H1 (cell line): ENCODE data around the gene ANXA2. TPM values are rescaled to one million over a fixed set of nuclear protein-coding genes. Genes with fewer than 3 reads are reported as not detected.

Source experiments
- CTCF ChIA-PET: fragments of 300-600 bp; sonication (Branson Sonifier 250); formaldehyde crosslinking; loops from one replicate; lab custom pipeline; 2021; ENCODE audit not compliant: partially characterized antibody; lab: Charles Lee
- POLR2A ChIA-PET: fragments of 300-600 bp; sonication (Branson Sonifier 250); formaldehyde crosslinking; loops from one replicate; lab custom pipeline; 2021; ENCODE audit warnings: inconsistent platforms; ENCODE audit not compliant: partially characterized antibody; lab: Charles Lee
- DNase-seq, 2 experiments: peaks; one replicate each; pipeline versions ENCODE4 v3.0.0 to v3.0.0-alpha.2; 2010 to 2022; ENCODE audit warnings: low spot score in 2 of 2, low read depth in 1 of 2, mixed read lengths in 1 of 2
- FAIRE-seq: peaks from 2 replicates; lab custom pipeline; 2011; peaks lifted over from hg19 to GRCh38; lab: Jason Lieb, UNC
- H2AFZ ChIP-seq: 2 replicates; pipeline ENCODE4 v1.8.1; 2012; ENCODE audit warnings: low read length, inconsistent platforms
- H2AK5ac ChIP-seq: 2 replicates; pipeline ENCODE4 v1.6.1; 2013; ENCODE audit warnings: low read depth, low read length
- H2BK120ac ChIP-seq: replicated peaks from 2 replicates; pipeline ENCODE3; 2013; ENCODE audit warnings: low read depth, low read length, inconsistent platforms
- H2BK12ac ChIP-seq: 2 replicates; pipeline ENCODE4 v1.6.1; 2013; ENCODE audit warnings: low read depth, low read length
- H2BK15ac ChIP-seq: 2 replicates; pipeline ENCODE4 v1.6.1; 2013; ENCODE audit warnings: low read length
- H2BK20ac ChIP-seq: 2 replicates; pipeline ENCODE4 v1.6.1; 2013; ENCODE audit warnings: low read length
- H2BK5ac ChIP-seq: 2 replicates; pipeline ENCODE4 v1.6.1; 2013; ENCODE audit warnings: low read depth, low read length
- H3K14ac ChIP-seq: 2 replicates; pipeline ENCODE4 v1.6.1; 2013; ENCODE audit warnings: inconsistent platforms; ENCODE audit not compliant: insufficient read length
- H3K18ac ChIP-seq: 2 replicates; pipeline ENCODE4 v1.6.1; 2013; ENCODE audit warnings: low read length; ENCODE audit errors: extremely low read depth
- H3K23ac ChIP-seq: 2 replicates; pipeline ENCODE4 v1.6.1; 2013; ENCODE audit warnings: inconsistent platforms; ENCODE audit not compliant: insufficient read length
- H3K23me2 ChIP-seq: 2 replicates; pipeline ENCODE4 v1.6.1; 2013; ENCODE audit warnings: low read depth, low read length
- H3K27ac ChIP-seq: 2 replicates; pipeline ENCODE4 v1.6.1; 2011; ENCODE audit warnings: low read depth, low read length, inconsistent platforms
- H3K27me3 ChIP-seq, 4 experiments: replicated peaks in 1 of 4; 1 replicate in 1 of 4; 2 replicates in 3 of 4; pipeline versions ENCODE4 v1.6.1 to v1.8.1; 2011 to 2013; ENCODE audit warnings: low read length in 3 of 4, mild to moderate bottlenecking in 3 of 4, inconsistent platforms in 2 of 4, mixed read lengths in 2 of 4, moderate library complexity in 1 of 4; ENCODE audit not compliant: control insufficient read depth in 3 of 4, insufficient read depth in 3 of 4; ENCODE audit errors: extremely low read depth in 1 of 4
- H3K36me3 ChIP-seq, 4 experiments: 2 replicates each; pipeline versions ENCODE4 v1.6.1 to v1.8.1; 2011 to 2013; ENCODE audit warnings: mild to moderate bottlenecking in 4 of 4, low read length in 3 of 4, moderate library complexity in 2 of 4, control low read depth in 1 of 4, inconsistent platforms in 1 of 4; ENCODE audit not compliant: insufficient read depth in 4 of 4, control insufficient read depth in 2 of 4
- H3K4ac ChIP-seq: replicated peaks from 2 replicates; pipeline ENCODE3; 2013; ENCODE audit warnings: low read length, low read depth, mixed read lengths, inconsistent platforms; ENCODE audit not compliant: insufficient read length
- H3K4me1 ChIP-seq, 4 experiments: replicated peaks in 1 of 4; 1 replicate in 1 of 4; 2 replicates in 3 of 4; pipeline versions ENCODE4 v1.6.1 to v1.8.1; 2011 to 2013; ENCODE audit warnings: low read length in 3 of 4, inconsistent platforms in 2 of 4, mixed read lengths in 1 of 4; ENCODE audit not compliant: insufficient read depth in 4 of 4, control insufficient read depth in 3 of 4
- H3K4me2 ChIP-seq, 2 experiments: 2 replicates each; pipeline versions ENCODE4 v1.6.1 to v1.8.1; 2011 to 2013; ENCODE audit warnings: low read depth in 2 of 2, low read length in 2 of 2, control low read depth in 1 of 2, inconsistent platforms in 1 of 2, mild to moderate bottlenecking in 1 of 2; ENCODE audit not compliant: insufficient read depth in 1 of 2
- H3K4me3 ChIP-seq, 4 experiments: fragments of 200-600, 300-600 bp in 1 of 4; sonication (generic), shearing (Covaris generic), sonication (Bioruptor Twin) in 1 of 4; 2 replicates each; pipeline versions ENCODE4 v1.5.1 to v1.8.1; 2011 to 2016; ENCODE audit warnings: low read length in 4 of 4, low read depth in 3 of 4, control low read depth in 2 of 4, inconsistent platforms in 2 of 4, mild to moderate bottlenecking in 2 of 4, mixed read lengths in 1 of 4, moderate library complexity in 1 of 4; ENCODE audit not compliant: insufficient read depth in 2 of 4; ENCODE audit errors: extremely low read depth in 1 of 4
- H3K56ac ChIP-seq: replicated peaks from 2 replicates; pipeline ENCODE3; 2013; ENCODE audit warnings: low read depth, mild to moderate bottlenecking, mixed read lengths, low read length, inconsistent platforms; ENCODE audit not compliant: insufficient read length
- H3K79me1 ChIP-seq: 2 replicates; pipeline ENCODE4 v1.6.1; 2013; ENCODE audit warnings: low read depth, low read length, control low read depth
- H3K79me2 ChIP-seq, 2 experiments: 2 replicates each; pipeline versions ENCODE4 v1.6.1 to v1.8.1; 2012 to 2013; ENCODE audit warnings: low read length in 2 of 2, mild to moderate bottlenecking in 2 of 2, inconsistent platforms in 1 of 2; ENCODE audit not compliant: insufficient read depth in 2 of 2, control insufficient read depth in 1 of 2
- H3K9ac ChIP-seq, 4 experiments: replicated peaks in 1 of 4; 1 replicate in 1 of 4; 2 replicates in 3 of 4; pipeline versions ENCODE4 v1.6.1 to v1.8.1; 2011 to 2013; ENCODE audit warnings: low read depth in 3 of 4, low read length in 3 of 4, control low read depth in 2 of 4, mild to moderate bottlenecking in 2 of 4, moderate library complexity in 2 of 4, inconsistent platforms in 1 of 4; ENCODE audit errors: extremely low read depth in 1 of 4
- H3K9me3 ChIP-seq, 2 experiments: 2 replicates each; pipeline versions ENCODE4 v1.6.1 to v1.8.1; 2012 to 2013; ENCODE audit warnings: mild to moderate bottlenecking in 2 of 2, moderate library complexity in 2 of 2, control low read depth in 1 of 2, inconsistent platforms in 1 of 2, low read depth in 1 of 2, low read length in 1 of 2, mixed read lengths in 1 of 2; ENCODE audit not compliant: insufficient read depth in 2 of 2
- H4K20me1 ChIP-seq, 2 experiments: replicated peaks in 1 of 2; 2 replicates each; pipeline versions ENCODE3 to v1.8.1; 2011 to 2013; ENCODE audit warnings: inconsistent platforms in 2 of 2, low read length in 2 of 2, mild to moderate bottlenecking in 1 of 2; ENCODE audit not compliant: insufficient read depth in 2 of 2, control insufficient read depth in 1 of 2
- H4K5ac ChIP-seq: 2 replicates; pipeline ENCODE4 v1.6.1; 2013; ENCODE audit warnings: low read length, low read depth, mixed read lengths, inconsistent platforms; ENCODE audit not compliant: insufficient read length
- H4K8ac ChIP-seq: 2 replicates; pipeline ENCODE4 v1.8.0; 2013; ENCODE audit warnings: mild to moderate bottlenecking, moderate library complexity, low read length, inconsistent platforms; ENCODE audit not compliant: insufficient read depth; ENCODE audit errors: extremely low read depth
- H4K91ac ChIP-seq: replicated peaks from 2 replicates; pipeline ENCODE3; 2013; ENCODE audit warnings: low read length, mixed read lengths, inconsistent platforms; ENCODE audit not compliant: insufficient read length
- BCL11A ChIP-seq, 2 experiments: IDR thresholded peaks; one replicate each; pipeline ENCODE4 v1.6.1; 2011; ENCODE audit warnings: low read depth in 2 of 2, low read length in 2 of 2, mild to moderate bottlenecking in 2 of 2
- CBX8 ChIP-seq: fragments of 300-800, 300-1000 bp; sonication (generic); IDR thresholded peaks from 2 replicates; pipeline ENCODE4 v1.7.1; 2016; ENCODE audit warnings: low read depth, low read length, borderline replicate concordance
- HDAC6 ChIP-seq: IDR thresholded peaks from one replicate; pipeline ENCODE4 v1.7.1; 2012; ENCODE audit warnings: low read depth, mild to moderate bottlenecking, inconsistent platforms, low read length, moderate library complexity
- KDM4A ChIP-seq: IDR thresholded peaks from one replicate; pipeline ENCODE4 v1.7.1; 2012; ENCODE audit warnings: low read depth, mild to moderate bottlenecking, moderate library complexity, low read length, inconsistent platforms; ENCODE audit not compliant: severe bottlenecking
- MAFK ChIP-seq: IDR thresholded peaks from 2 replicates; pipeline ENCODE4 v1.6.1; 2012; ENCODE audit warnings: low read depth, mild to moderate bottlenecking, improper control_type of control experiment, low read length
- NANOG ChIP-seq: IDR thresholded peaks from 2 replicates; pipeline ENCODE4 v1.6.1; 2011; ENCODE audit warnings: low read length, low read depth, mild to moderate bottlenecking, inconsistent platforms; ENCODE audit not compliant: insufficient read depth, poor library complexity, severe bottlenecking
- RAD21 ChIP-seq, 2 experiments: IDR thresholded peaks in 1 of 2; conservative IDR thresholded peaks in 1 of 2; 2 replicates each; pipeline ENCODE4 v1.6.1; 2011; ENCODE audit warnings: low read depth in 2 of 2, low read length in 2 of 2, improper control_type of control experiment in 1 of 2, inconsistent platforms in 1 of 2, mild to moderate bottlenecking in 1 of 2, moderate library complexity in 1 of 2
- RFX5 ChIP-seq: IDR thresholded peaks from 2 replicates; pipeline ENCODE4 v1.6.1; 2011; ENCODE audit warnings: low read depth, low read length, improper control_type of control experiment, borderline replicate concordance
- RXRA ChIP-seq: IDR thresholded peaks from 2 replicates; pipeline ENCODE4 v1.6.1; 2011; ENCODE audit warnings: low read depth, mild to moderate bottlenecking, low read length, moderate library complexity; ENCODE audit not compliant: insufficient read depth
- SIX5 ChIP-seq: IDR thresholded peaks from 2 replicates; pipeline ENCODE4 v1.6.1; 2011; ENCODE audit warnings: mild to moderate bottlenecking, low read depth, low read length
- SP2 ChIP-seq: IDR thresholded peaks from 2 replicates; pipeline ENCODE4 v1.6.1; 2012; ENCODE audit warnings: mild to moderate bottlenecking, low read length, inconsistent platforms
- TAF7 ChIP-seq: optimal IDR thresholded peaks from 2 replicates; pipeline ENCODE3; 2011; ENCODE audit warnings: low read depth, mild to moderate bottlenecking, inconsistent platforms, low read length, moderate library complexity, borderline replicate concordance
- WGBS, 2 experiments: shearing (Covaris generic) in 1 of 2; methylation state at CpG; one replicate each; pipeline versions ENCODE4 v1.1.6 to v1.1.7; 2013 to 2015; ENCODE audit warnings: low lambda C conversion rate in 2 of 2, mixed read lengths in 2 of 2, inconsistent platforms in 1 of 2, low coverage in 1 of 2, missing lambda C conversion rate in 1 of 2; ENCODE audit not compliant: insufficient replicate concordance in 2 of 2, insufficient coverage in 1 of 2, insufficient read length in 1 of 2; ENCODE audit errors: extremely low coverage in 1 of 2, missing lambda C conversion rate in 1 of 2; 5-methylcytosine and 5-hydroxymethylcytosine counted together
- polyA plus RNA-seq, 7 experiments: library from polyadenylated mRNA; depleted of rRNA in 3 of 7; stranded (reverse) in 5 of 7; unstranded in 2 of 7; fragments of >200 nt in 5 of 7; fragments of 200-250 nt in 2 of 7; gene quantifications; 1 replicate in 5 of 7; 2 replicates in 1 of 7; 4 replicates in 1 of 7; pipeline versions ENCODE4 v1.2.1 to v1.2.3, GENCODE V29; 2011 to 2013; ENCODE audit warnings: missing spikeins in 2 of 7, mixed read lengths in 2 of 7
- total RNA-seq: library from RNA; stranded (reverse); fragmentation: NEBNext Ultra II Directional; extraction: Animal tissue kit (Norgen Biotek cat#: 25700); gene quantifications from 2 replicates; pipeline ENCODE4 v1.2.1, GENCODE V29; 2021
- TF ChIP-seq, protein P1 (sequence below): IDR thresholded peaks from 2 replicates; pipeline ENCODE4 v1.6.1; 2011; ENCODE audit warnings: low read length, improper control_type of control experiment

Gene ANXA2
- total and polyA plus RNA-seq, 2 of the 8 experiments (the other 6 are each of a cell fraction or from before 2014, with no cell fraction given) = 178 to 217 TPM

DNA sequence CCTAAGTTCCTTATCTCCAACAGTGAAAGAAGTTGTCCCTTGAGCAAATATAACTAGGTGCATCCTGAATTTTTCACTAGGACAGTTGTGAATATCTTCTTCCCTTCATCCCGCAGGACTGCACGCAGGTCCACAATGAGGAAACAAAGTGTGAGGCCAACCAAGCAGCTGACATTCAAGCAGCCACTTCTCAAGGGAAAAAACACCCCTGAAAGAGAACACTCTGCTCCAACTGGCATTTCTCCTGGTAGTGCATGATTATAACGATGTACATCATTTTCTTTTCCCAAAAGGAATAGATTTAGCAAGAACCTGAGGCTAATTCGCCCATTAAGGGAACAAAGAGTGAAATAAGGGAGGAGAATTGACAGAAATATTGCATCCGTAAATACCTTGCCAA is 74.5 kb downstream of the ANXA2 start:
- no peak overlapping the region for H3K4me2 ChIP-seq
- POLR2A ChIA-PET = no interaction called here
- FAIRE-seq = no peak
- no peak overlapping the region; the same call in 1 of the 2 replicates for H2AFZ ChIP-seq
- no peak overlapping the region for H4K8ac ChIP-seq
- H4K91ac ChIP-seq = no peak overlapping the region
- no peaks in the 10 kb centered on the region for H3K23me2 ChIP-seq
- H3K4me3 ChIP-seq = no peak overlapping the region
- H3K27ac ChIP-seq = no peak overlapping the region
- no peak overlapping the region for H3K4ac ChIP-seq
- H3K4me1 ChIP-seq = peaks cover 0 to 5% (median 1%) of the 10 kb centered on the region in 4 experiments; a peak in 2 of 7 replicates
- no peak for TF ChIP-seq HDAC6
- TF ChIP-seq RAD21 (IDR thresholded peaks at IDR 0.05 in 1 of 2, conservative IDR thresholded peaks at IDR 0.05 in 1 of 2; ENCODE audit: low read depth in 2 of 2, low read length in 2 of 2) = no peak
- no peak for TF ChIP-seq RFX5
- TF ChIP-seq RXRA = no peak
- TF ChIP-seq TAF7 = no peak
- TF ChIP-seq BCL11A (IDR thresholded peaks at IDR 0.05; ENCODE audit: low read depth in 2 of 2, low read length in 2 of 2) = no peak
- TF ChIP-seq CBX8 = no peak
- TF ChIP-seq SP2 = no peak
- TF ChIP-seq, protein P1, sequence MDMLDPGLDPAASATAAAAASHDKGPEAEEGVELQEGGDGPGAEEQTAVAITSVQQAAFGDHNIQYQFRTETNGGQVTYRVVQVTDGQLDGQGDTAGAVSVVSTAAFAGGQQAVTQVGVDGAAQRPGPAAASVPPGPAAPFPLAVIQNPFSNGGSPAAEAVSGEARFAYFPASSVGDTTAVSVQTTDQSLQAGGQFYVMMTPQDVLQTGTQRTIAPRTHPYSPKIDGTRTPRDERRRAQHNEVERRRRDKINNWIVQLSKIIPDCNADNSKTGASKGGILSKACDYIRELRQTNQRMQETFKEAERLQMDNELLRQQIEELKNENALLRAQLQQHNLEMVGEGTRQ = no peak
- no peak for TF ChIP-seq NANOG
- TF ChIP-seq MAFK = no peak
- no peak for TF ChIP-seq KDM4A
- TF ChIP-seq SIX5 = no peak
- no peak overlapping the region for H2BK5ac ChIP-seq
- no peak overlapping the region for H2BK12ac ChIP-seq
- H3K36me3 ChIP-seq = no peaks in the 10 kb centered on the region
- H2AK5ac ChIP-seq = no peak overlapping the region
- no peak overlapping the region for H3K23ac ChIP-seq
- no peaks in the 10 kb centered on the region for H3K9me3 ChIP-seq
- no peaks in the 10 kb centered on the region for H3K27me3 ChIP-seq
- DNase-seq = no peak
- H2BK20ac ChIP-seq = no peak overlapping the region
- no peak overlapping the region for H2BK120ac ChIP-seq
- CTCF ChIA-PET = interaction anchor here (0.6 to 10.0 kb wide), 10 partner anchors 20 to 632 kb away, joined by 3 to 120 read pairs (median 4); no protein-coding TSS in a partner anchor
- 91% methylated on average over 5 of the region's 5 CpGs; no CpG with 5 or more reads in 1 of the 2 experiments for WGBS, 2 experiments
- H3K79me1 ChIP-seq = no peaks in the 10 kb centered on the region
- H3K56ac ChIP-seq = no peak overlapping the region
- H3K18ac ChIP-seq = no peak overlapping the region
- H3K9ac ChIP-seq = no peak overlapping the region
- no peak overlapping the region for H3K14ac ChIP-seq
- no peaks in the 10 kb centered on the region for H4K20me1 ChIP-seq
- H4K5ac ChIP-seq = no peak overlapping the region
- H3K79me2 ChIP-seq = no peaks in the 10 kb centered on the region
- H2BK15ac ChIP-seq = no peak overlapping the region
